ENCODE data around the gene AIMP1.
A peak's percentile ranks its signal among the peaks of the same experiment; 100 is the strongest.

AIMP1 gene

DNA sequence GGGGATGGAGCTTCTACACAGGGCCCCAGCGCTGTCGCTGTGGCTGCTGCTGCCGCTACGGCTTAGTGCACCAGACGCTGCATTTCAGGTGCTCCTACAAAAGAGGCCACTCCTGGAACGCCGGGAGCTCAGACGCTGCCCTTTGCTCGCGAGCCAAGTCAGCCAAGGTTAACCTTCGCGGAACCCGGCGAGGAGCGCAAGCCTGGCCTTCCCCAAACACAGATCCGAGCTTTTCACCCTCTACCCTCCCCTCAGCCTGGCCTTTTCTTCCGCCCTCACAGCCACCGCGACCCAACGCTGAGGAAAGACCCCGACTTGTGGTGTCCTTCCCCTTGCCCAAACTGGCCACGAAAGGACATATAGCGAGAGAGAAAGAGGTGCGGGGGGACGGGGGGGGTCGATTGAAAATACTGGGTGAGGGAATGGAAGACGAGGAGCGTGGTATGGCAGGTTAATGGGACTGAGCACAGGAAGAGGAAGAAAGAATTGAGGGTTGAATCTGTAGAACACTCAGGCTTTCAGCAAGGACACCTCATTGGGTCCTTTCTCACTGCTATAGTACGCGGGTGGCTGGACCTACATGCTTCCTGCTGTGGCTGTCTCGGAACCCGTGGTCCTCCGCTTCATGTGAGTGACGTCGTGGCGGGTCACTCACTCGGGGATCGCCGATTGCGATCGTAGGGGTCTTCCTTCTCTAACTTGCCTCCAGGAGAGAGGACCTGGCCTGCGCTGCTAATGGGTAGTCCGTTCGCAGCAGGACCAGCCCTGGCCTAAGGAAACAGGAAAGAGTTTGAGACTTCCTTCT is at the start of gene AIMP1, which contains the start of gene TBCK:
Gene AIMP1, plus strand, starts transcription at position 583 of the 805 bp plus-strand sequence. CDS start 8,460 bp downstream, outside the sequence.
Gene TBCK, minus strand, starts transcription at position 242 of the 805 bp plus-strand sequence. CDS start 7,249 bp downstream, outside the sequence.
- DNase-seq = peak; percentile 36

GRCh38 chr4:106268786-106269185 is 47.6 kb upstream of the AIMP1 start:
- no peak for DNase-seq

DNA sequence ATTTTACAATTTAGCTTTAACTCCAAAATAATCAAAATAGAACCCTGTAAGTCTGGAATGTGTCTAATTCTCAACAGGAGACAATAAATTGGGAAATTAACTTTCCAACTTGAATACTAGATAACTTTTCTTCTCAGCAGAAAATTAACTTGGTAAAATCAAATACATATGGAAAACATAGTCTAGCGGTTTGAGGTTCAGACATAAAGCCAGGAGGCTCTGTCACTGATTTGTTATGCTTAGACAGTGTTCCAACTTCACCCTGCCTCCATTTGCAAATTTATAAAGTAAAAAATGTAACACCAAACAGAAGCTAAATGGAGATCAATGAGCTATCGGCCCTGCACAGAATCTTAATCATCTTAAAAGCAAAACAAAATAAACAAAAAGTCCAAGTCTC is 46.6 kb upstream of the AIMP1 start:
- no peak for DNase-seq

GRCh38 chr4:106270736-106271135 is 45.6 kb upstream of the AIMP1 start:
- no peak for DNase-seq

GRCh38 chr4:106273831-106274230 is 42.5 kb upstream of the AIMP1 start:
- no peak for DNase-seq

GRCh38 chr4:106277140-106277675 is 39.1 kb upstream of the AIMP1 start:
- DNase-seq = no peak

- no peak for DNase-seq
Measured at GRCh38 chr4:106284227-106284626, 32.1 kb upstream of the AIMP1 start.

DNA sequence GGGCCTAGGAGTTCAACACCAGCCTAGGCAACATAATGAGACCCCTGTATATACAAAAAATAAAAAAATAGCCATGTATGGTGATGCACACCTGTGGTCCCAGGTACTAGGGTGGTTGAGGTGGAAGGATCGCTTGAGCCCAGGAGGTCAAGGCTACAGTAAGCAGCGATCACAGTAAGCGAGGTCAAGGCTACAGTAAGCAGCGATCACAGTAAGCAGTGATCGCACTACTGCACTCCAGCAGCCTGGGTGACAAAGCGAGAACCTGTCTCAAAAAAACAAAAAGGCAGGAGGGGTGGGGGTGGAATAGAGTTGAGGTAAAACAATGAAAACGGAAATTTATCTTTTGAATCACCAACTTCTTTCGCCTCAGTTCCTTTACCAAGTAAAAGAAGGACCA is 29.7 kb upstream of the AIMP1 start:
- no peak for DNase-seq

GRCh38 chr4:106287353-106287969 is 28.9 kb upstream of the AIMP1 start:
- DNase-seq = no peak

GRCh38 chr4:106289737-106290136 is 26.6 kb upstream of the AIMP1 start:
- DNase-seq = no peak

DNA sequence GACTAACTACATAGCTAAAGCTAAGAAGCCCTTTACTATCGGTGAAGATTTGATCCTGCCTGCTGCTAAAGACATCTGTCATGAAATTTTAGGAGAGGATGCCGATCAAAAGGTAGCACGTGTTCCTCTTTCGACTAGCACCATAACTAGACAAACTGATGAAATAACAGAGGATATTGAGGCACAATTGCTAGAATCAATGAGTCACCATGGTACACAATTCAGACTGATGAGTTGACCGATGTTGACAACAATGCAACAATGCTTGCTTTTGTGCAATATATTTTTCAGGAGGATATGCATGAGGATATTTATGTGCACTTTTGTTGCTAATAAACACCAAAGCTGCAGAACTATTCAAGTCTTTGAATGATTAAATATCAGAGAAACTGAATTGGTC is 24.7 kb upstream of the AIMP1 start:
- DNase-seq = no peak

GRCh38 chr4:106294062-106294461 is 22.3 kb upstream of the AIMP1 start:
- DNase-seq = no peak

DNA sequence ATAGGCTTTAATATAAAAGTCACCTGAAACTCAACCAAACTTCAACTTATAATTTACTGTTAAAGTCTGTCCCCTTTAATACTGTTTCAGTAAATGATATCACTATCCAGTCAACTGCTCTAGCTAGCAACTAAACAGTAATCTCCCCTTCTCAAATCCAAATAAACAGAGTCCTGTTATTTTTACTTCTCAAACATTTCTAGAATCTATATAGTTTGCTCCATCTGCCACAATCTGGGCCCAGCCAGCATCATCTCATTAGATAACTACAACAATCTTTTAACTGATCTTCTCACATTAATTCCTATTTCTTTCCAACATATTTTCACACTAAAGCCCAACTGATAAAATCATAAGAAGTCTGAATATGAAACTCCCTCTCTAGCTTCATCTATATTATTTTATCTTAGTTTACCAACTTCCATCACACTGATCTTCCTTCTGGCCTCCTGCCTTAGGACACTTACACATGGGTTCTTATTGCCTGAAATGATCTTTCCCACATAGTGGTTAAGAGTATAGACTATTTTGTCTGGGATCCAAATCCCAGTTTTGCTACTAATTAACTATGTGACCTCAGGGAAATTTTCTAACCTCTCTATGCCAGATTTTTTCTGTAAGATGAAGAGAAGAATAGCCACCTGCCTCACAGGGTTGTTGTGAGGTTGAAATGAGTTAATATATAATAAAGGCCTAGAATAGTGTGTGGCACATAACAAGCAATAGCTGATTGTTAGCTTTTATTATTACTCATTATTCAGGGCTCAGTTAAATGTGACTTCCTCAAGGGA is 18.9 kb upstream of the AIMP1 start:
- no peak for DNase-seq

GRCh38 chr4:106299977-106300376 is 16.4 kb upstream of the AIMP1 start:
- no peak for DNase-seq

DNA sequence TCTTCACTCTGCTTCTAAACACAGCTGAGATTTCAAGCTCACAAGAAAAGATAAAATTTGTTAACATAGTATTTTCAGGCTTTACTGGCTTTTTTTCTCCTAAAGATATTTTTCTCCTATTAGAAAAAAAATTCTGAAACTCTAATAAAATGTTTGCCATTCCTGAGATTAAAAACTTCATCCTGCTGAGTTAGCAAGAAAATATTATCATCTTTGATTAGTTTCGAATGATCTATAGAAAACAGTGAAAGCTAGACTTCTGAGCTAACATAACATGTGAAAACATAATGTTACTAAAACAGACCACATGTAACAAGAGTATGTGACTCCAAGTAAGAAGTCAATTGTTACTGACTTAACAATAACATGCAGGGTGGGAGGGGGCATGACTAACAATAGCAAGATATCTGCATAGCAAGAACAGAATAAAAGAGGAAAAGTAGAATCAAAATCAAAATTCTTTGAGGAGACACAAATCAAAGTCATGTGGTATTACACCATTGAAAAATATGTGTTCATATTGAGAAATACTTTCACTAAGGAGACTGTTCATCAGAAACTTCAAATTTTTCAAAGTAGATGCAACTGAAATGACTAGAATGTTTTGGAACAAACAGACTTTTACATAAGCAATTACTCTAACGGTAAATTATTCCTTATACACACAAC is 14.8 kb upstream of the AIMP1 start:
- no peak for DNase-seq

GRCh38 chr4:106302062-106302438 is 14.3 kb upstream of the AIMP1 start:
- DNase-seq = no peak

GRCh38 chr4:106303548-106304281 is 12.6 kb upstream of the AIMP1 start:
- DNase-seq = no peak

- no peak for DNase-seq
Measured at GRCh38 chr4:106304632-106305031, 11.7 kb upstream of the AIMP1 start.

DNA sequence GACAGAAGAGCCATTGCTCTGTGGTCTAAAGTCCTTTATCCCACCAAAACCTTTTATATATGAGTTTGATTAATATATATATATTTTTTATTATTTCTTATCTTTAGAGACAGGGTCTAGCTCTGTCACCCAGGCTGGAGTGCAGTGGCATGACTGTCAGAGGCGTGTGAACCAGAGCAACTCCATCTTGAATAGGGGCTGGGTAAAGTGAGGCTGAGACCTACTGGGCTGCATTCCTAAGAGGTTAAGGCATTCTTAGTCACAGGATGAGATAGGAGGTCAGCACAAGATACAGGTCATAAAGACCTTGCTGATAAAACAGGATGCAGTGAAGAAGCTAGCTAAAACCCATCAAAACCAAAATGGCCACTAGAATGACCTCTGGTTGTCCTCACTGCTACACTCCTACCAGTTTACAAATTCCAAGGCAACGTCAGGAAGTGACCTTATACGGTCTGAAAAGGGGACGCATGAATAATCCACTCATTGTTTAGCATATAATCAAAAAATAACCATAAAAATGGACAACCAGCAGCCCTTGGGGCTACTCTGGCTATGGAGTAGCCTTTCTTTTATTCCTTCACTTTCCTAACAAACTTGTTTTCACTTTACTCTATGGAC is 10.8 kb upstream of the AIMP1 start:
- DNase-seq = no peak

GRCh38 chr4:106306561-106306960 is 9.8 kb upstream of the AIMP1 start:
- DNase-seq = no peak

DNA sequence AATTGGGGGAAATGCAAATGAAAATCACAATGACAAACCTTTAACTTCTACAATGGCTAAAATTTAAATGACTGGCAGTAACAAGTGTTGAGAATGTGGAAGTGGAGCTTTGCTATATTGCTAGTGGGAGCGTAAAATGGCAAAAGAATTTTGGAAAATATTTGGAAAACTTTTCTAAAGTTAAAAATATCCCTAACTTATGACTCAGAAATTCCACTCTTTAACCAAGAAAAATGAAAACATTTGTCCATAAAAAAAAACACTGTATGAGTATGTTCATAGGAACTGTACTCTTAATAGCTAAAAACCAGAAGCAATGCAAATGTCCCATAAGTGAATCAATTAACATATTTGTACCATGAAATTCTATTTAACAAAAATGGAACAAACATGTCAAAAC is 4.0 kb upstream of the AIMP1 start:
- DNase-seq = no peak
